Dermis microvascular lymphatic vessel endothelial cell (primary cell): ENCODE data around the gene LANCL3. TPM values are rescaled to one million over a fixed set of nuclear protein-coding genes. Genes with fewer than 3 reads are reported as not detected.
A peak's percentile ranks its signal among the peaks of the same experiment; 100 is the strongest.

ENCODE experiments used
- DNase-seq, 2 donors: peaks; one replicate each; pipeline versions ENCODE4 v3.0.0 to v3.0.0-alpha.2; 2010; ENCODE audit warnings: low read depth in 2 of 2
- total RNA-seq: library from RNA; depleted of rRNA; stranded (reverse); fragments of >200 nt; gene quantifications from 2 replicates; pipeline ENCODE4 v1.2.1, GENCODE V29; 2014

LANCL3 gene
- total RNA-seq, 1 donor from 2014 or later: 0.13 TPM

DNA sequence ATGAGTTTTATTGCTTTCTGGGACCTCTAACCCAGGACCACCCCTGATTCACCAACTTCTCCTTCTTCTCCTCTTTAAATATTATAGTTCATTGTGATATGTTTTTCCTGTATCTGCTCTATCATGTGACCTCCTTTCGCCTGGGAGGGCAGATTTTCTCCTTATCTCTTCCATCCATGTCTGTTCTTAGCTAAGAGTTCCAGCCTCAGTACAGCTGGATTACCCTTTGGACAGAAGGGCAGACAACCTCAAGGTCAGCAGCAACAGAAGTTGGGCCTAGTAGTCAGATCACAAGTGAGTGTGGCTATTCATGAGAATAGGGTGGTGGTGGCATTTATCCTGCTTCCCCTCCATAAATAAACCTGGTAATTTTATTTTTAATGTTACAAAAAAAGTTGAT lies 108.4 kb downstream of the LANCL3 start:
- DNase-seq: no peak

- DNase-seq: no peak
These were observed 113.0 kb downstream of the LANCL3 start for GRCh38 chrX:37684426-37684825.

GRCh38 chrX:37684973-37685372 lies 113.5 kb downstream of the LANCL3 start:
- DNase-seq: no peak

DNA sequence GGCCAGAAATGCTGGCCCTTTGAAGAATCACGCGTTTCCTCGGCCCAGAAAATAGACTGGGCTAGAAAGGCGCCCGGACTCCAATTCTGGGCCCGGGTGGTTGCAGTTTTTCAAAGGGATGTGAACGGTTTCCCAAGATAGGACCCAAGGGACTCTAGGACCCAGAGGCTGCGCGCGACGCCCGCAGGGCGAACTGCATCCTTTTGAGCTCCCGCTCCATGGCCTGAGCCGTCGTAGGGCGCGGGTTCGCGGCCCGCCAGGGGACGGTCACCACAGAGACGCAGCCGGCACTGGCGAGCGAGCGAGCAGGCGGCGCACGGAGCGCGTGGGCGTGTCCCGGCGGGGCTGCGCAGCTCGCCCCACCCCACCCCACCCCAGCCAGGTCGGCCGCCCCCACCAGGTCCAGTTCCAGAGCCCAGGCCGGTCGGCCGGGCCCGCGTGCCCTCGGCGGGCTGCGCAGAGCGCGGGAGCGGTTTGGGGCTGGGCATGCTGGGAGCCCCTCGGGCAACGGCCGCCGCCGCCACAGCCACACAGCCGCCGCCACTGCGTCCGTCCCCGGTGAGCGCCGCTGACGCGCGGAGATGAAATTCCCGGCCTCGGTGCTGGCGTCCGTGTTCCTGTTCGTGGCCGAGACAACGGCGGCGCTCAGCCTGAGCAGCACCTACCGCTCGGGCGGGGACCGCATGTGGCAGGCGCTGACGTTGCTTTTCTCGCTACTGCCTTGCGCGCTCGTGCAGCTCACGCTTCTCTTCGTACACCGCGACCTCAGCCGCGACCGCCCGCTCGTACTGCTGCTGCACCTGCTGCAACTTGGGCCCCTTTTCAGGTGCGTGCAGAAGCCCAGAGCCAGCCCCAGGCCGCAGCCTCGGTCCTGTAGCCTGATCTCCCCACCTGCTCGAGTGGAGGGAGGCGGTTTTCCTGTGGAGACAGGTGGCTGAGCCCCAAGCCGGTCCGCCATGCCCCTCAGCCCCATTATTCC lies 114.2 kb downstream of the LANCL3 start, which contains the start of gene XK:
Gene XK, plus strand, starts transcription at position 411 of the 979 bp plus-strand sequence. Its CDS starts 171 bp downstream, at position 582.
- peak in 1 of 2 donors; percentile 6 for DNase-seq

- no peak for DNase-seq
These were observed 115.0 kb downstream of the LANCL3 start for GRCh38 chrX:37686369-37686995.

GRCh38 chrX:37686996-37687395 lies 115.5 kb downstream of the LANCL3 start:
- no peak for DNase-seq

GRCh38 chrX:37690119-37690518 lies 118.7 kb downstream of the LANCL3 start:
- DNase-seq: no peak

GRCh38 chrX:37692918-37693317 lies 121.5 kb downstream of the LANCL3 start:
- no peak for DNase-seq

- no peak for DNase-seq
These were observed 125.8 kb downstream of the LANCL3 start for GRCh38 chrX:37697169-37697760.

GRCh38 chrX:37701588-37701987 lies 130.1 kb downstream of the LANCL3 start:
- DNase-seq: no peak

DNA sequence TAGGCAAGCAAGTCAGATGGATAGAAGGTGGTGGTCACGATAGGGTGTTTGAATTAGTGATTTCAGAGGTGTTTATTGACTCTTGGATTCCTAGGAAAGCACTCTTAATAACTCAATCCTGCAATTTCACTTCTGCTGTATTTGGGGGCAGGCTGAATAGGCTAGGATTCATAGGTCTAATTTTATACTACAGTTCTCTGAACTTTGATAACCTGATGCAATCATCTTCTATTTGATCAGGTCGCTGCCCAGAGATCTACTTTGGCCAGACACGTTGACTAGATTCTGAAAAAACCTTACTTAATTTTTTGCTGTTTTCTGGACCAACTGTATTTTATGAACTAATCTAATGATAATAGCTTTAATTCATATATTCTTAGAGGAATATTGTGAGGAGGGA lies 140.5 kb downstream of the LANCL3 start:
- no peak for DNase-seq

DNA sequence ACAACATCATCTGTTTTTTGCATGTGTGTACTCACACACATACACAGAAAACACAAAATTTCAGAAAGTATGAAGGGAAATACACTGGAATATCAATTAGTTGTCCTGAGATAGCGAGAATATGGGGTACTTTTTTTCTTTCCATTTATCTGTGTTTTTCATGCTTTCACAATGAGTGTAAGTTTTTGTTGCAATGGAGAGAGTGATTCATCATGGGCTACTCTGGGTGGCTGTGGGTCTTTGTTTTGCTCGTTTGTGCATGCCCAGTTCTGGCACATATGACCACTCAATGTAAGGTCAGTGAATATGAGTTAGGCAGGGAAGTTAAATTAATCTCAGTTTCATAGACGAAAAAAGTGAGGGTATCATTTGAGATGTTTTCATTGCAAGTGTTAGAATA lies 141.0 kb downstream of the LANCL3 start:
- DNase-seq: no peak

DNA sequence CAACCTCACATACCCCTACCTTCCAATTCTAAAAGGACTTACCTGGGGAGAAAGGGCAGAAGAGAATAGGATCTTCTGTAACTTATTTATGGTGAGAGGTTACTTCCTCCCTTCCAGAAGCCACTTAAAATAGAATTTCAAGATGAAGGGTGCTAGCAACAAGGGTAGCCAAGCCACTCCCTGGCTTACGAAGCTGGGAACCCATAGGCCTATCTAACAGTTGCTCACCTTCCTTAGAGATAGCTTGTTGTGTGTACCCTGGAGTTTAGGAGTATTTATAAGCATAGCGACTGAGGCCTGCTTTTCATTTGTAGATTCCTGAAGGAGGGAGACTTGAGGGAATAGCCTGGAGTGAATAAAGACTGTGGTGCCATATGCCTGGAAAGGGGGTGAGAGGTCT lies 143.0 kb downstream of the LANCL3 start:
- DNase-seq: no peak

GRCh38 chrX:37716602-37717001 lies 145.1 kb downstream of the LANCL3 start:
- no peak for DNase-seq

DNA sequence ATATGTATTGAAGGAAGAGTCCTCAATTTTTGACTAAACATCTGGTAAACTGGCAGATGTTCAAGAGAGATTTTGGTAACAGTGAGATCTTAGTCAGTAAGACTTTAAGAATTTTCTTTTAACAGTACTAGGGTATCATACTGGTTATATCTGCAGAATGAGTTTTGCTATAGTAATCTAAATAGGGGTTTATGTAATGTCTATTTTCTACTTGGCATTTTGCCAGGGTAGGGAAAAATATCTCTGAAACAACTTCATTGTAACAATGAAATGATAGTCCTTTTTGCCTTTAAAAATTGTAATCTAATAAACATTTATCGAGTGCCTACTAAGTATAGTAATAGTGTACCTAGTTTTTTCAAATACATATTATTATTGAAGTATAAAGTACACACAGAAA lies 146.2 kb downstream of the LANCL3 start:
- no peak for DNase-seq

- DNase-seq: no peak
These were observed 151.1 kb downstream of the LANCL3 start for GRCh38 chrX:37722595-37722994.

DNA sequence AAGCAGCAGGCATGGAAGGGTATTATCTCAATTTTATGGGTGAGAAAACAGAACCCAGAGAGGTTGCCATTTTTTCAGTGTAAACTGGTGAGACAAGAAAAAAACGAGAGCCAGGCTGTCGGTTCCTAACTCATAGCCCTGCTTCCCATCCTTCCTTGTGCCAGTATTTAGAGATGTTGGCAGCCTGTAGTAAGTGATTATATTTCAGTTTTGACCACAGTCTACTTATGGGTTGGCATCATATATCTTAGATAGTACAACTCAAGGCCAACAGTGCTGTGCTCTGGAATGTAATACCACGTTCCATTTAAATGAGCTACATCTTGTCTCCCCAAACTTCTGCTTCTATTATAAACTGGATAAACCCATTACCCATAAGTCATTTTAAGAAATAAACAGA lies 154.9 kb downstream of the LANCL3 start:
- DNase-seq: no peak

Other genes with a start within 250 kb of the LANCL3 start
- gene PRRG1, start 222.3 kb upstream of the LANCL3 start, total RNA-seq: 14.2 and 20.1 TPM in 2 replicates
- gene XK, start 114.1 kb downstream of the LANCL3 start, total RNA-seq: under 0.01 TPM in 2 replicates
- not detected in 2 replicates for gene CYBB, start 208.4 kb downstream of the LANCL3 start, total RNA-seq